GM19468 (cell line): ENCODE data around the gene ZSCAN5B.
"Not testable (repeated sequence)": the region's sequence is repeated elsewhere in the genome, so short reads cannot be mapped to it uniquely, and the experiment has no call there.

Experiments used
- ATAC-seq: cut with Tn5 transposase; IDR thresholded peaks from one replicate; pipeline ENCODE4 v1.9.1; 2021; ENCODE audit warnings: mild to moderate bottlenecking, moderate library complexity, moderate number of reproducible peaks; ENCODE audit not compliant: unreplicated experiment; ENCODE audit errors: extremely low read depth

The ZSCAN5B gene, protein sequence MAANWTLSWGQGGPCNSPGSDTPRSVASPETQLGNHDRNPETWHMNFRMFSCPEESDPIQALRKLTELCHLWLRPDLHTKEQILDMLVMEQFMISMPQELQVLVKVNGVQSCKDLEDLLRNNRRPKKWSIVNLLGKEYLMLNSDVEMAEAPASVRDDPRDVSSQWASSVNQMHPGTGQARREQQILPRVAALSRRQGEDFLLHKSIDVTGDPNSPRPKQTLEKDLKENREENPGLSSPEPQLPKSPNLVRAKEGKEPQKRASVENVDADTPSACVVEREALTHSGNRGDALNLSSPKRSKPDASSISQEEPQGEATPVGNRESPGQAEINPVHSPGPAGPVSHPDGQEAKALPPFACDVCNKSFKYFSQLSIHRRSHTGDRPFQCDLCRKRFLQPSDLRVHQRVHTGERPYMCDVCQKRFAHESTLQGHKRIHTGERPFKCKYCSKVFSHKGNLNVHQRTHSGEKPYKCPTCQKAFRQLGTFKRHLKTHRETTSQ

DNA sequence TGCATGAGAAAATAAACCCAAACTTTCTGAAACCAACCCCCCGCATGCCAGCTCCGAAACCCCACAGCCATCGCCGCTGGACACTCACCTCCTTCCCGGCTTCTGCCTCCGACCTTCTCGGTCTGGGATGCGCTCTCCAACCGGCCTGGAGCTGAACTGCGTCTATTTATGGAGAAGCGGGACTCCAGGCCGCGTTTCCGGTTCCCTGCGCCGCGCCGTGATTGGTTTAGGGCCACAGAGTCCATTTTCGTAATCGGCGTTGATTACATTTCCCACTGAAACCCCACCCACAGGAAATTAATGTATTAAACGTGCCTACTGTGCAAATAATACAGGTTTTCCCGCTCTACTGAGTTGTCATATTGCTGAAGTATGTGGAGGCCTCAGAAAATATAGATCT lies at the start of gene ZSCAN5B:
ZSCAN5B (minus strand) TSS at position 138 of the 400 bp plus-strand sequence. CDS start 4,731 bp downstream, outside the sequence.
- not testable (repeated sequence) for ATAC-seq

DNA sequence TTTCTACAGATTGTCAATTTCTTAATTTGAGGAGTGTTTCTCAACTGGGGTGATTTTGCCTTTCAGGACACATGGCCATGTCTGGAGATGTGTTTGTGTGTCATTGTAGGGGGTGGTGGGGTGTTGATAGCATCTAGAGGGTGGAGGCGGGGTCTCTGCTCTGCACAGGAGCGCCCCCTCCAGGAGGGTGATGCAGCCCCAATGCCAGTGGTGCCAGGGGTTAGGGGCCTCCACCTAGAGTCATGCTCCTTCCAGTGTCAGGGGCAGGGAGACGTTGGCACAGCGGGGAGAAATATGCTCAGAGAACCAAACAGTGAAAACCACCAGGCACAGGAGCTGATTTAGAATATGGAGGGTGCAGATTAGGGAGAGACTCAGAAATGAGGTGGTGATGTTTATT lies 48.2 kb upstream of the ZSCAN5B start:
- ATAC-seq: not testable (repeated sequence)

DNA sequence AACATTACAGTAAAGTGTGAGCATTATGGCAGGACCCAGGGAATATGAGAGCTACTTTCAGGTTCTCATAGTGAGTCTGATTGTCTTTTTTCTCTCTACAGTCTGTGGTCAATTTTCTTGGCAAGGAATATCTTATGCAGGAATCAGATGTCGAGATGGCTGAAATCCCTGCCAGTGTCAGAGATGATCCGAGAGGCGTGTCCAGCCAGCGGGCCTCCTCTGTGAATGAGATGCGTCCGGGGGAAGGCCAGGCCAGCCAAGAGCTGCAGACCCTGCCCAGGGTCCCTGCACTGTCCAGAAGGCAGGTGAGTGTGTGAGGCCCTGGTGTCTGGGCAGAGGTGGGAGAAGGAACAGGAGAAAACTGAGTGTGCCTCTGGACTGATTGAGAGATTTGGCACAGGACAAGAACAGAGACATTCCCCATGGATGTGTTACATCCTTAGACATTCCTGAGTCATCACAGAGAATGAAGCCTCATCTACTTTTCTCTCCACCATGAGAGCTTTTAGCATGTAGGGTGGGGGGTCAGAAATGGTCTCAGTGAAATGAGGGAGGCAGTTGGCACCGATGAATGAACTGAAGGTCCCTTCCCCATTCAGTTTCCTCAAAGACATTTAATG lies 47.6 kb upstream of the ZSCAN5B start:
- no peak for ATAC-seq

DNA sequence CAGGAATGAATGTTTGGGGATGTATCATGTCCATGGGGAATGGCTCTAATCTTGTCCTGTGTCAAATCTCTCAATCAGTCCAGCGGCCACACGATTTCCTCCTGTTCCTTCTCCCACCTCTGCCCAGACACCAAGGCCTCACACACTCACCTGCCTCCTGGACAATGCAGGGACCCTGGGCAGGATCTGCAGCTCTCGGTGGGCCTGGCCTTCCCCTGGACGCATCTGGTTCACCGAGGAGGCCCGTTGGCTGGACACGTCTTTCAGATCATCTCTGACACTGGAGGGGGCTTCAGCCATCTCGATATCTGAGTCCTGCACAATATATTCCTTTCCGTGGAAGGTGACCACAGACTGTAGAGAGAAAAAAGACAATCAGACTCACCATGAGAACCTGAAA lies 25.9 kb upstream of the ZSCAN5B start:
- no peak for ATAC-seq

DNA sequence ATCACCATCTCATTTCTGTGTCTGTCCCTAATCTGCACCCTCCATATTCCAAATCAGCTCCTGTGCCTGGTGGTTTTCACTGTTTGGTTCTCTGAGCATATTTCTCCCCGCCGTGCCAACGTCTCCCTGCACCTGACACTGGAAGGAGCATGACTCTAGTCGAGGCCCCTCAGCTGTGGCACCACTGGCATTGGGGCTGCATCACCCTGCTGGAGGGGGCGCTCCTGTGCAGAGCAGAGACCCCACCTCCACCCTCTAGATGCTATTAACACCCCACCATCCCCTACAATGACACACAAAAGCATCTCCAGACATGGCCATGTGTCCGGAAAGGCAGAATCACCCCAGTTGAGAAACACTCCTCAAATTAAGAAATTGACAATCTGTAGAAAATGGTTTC lies 25.3 kb upstream of the ZSCAN5B start:
- no peak for ATAC-seq

DNA sequence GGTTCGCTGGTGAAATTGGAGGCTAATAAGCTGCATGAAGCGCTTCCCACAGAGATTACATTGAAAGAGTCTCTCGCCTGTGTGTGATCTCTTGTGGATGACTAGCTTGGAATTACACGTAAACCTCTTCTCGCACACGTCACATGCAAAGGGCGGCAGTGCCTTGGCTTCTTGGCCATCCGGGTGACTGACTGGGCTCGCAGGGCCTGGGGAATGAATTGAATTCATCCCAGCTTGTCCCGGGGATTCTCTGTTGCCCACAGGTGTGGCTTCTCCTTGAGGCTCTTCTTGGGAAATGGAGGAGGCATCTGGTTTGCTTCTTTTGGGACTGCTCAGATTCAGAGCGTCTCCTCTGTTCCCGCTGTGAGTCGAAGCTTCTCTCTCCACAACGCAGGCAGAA lies 24.3 kb upstream of the ZSCAN5B start:
- no peak for ATAC-seq

DNA sequence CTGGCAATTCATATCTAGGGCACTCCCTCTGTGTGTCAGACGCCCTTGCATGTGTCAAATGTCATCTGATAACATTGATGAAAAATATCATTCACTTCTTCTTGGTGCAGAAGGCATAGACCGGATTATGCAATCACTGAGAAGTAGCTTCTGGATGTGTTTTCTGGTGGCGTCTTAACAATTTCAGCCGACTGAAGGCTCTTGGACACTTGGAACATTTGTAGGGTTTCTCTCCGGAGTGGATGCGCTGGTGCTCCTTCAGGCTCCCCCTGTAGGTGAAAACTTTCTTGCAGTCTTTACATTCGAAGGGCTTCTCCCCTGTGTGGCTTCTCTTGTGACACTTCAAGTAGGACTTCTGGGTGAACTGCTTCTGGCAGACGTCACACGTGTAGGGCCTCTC lies 23.9 kb upstream of the ZSCAN5B start:
- not testable (repeated sequence) for ATAC-seq

DNA sequence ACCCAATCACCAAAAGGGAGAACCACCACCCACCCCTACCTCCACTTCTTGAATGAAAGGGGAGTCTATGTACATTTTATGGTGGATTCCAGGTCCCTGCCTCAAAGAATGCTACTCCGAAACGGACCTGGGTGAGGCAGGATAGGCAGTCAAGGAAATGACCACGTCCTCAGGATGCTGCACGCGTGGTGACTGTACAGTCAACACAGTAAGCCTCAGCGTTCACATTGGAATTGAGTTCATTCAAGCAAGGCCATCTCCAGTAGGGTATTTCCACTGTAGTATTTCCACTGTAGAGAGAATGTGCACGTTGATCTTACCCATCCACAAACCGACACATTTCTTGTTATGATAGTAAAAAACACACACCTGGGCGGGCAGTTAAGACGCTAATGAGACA lies 21.4 kb upstream of the ZSCAN5B start:
- ATAC-seq: no peak

DNA sequence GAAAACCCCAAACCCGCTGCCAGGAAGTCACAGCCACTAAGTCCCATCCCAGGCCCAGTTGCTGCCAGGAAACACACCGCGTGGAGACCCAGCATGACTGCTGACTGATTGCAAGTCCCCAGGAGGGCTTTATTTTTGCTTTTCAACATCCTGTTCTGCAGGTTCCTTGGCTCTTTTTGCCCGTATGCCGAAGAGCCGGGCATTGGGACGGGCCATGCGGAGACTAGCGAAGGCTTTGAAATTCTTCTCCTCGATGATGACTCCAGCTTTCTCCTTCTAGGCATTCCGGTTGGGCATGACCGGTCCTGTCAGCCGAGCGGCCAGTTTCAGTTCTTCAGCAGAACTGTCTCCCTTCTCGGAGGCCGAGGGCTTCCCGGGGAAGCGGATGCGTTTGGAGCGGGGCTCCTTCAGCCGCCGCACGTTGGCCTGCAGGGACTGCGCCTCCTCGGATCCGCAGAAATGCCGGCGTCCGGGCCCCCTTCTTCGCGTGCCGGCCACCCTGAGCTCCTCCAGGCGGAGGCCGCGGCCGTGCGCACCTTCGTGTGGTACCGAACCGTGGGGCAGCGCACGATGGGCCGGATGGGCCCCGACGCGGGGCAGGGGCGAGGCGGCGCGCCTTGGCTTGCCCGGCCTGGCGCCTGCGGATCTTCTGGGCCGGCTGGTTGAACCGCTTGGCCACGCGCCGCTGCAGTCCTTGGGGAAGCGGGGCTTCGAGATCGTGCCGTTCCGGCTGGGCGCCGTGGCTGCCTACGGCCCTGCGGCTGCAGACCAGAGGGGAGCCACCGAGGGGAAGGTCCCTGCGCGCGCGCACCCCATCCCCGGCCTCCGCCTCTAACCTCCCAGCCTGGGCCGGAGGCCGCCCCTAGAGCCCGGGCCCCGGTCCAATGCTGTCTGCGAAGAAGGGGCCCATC lies 19.7 kb upstream of the ZSCAN5B start:
- no peak for ATAC-seq

DNA sequence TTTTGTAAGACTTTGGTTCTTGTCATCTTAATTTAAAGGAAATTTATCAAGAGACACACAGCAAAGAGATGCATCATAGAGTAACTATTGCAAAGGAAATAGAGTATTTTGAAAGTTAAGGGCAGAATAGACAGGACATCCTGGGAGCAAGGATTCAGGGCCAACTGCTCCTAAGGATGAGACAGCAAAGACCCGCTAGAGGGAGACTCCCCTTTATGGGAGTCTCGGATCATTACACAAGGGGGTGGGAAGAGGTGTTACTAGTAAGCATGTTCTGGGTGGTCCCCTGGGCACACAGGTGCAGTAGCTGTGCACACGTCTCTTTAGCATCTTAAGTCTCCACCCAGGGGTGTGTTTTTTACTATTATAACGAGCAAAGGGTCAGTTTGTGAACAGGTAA lies 14.1 kb upstream of the ZSCAN5B start:
- no peak for ATAC-seq

DNA sequence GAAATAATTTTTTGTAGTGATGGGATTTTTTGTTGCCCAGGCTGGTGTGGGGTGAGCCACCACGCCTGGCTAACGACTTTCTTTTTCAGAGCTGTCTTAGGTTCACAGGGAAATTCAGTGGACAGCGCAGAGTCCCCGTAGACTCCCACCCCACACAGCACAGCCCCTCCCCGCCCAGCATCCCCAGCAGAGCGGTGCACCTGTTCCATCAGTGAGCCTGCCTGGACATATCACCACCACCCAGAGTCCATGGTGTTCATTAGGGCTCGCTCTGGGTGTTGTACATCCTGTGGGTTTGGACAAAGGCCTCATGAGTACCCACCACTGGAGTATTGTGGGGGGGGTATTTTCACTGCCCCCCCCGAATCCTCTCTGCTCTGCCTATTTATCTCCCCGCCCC lies 12.5 kb upstream of the ZSCAN5B start:
- not testable (repeated sequence) for ATAC-seq

DNA sequence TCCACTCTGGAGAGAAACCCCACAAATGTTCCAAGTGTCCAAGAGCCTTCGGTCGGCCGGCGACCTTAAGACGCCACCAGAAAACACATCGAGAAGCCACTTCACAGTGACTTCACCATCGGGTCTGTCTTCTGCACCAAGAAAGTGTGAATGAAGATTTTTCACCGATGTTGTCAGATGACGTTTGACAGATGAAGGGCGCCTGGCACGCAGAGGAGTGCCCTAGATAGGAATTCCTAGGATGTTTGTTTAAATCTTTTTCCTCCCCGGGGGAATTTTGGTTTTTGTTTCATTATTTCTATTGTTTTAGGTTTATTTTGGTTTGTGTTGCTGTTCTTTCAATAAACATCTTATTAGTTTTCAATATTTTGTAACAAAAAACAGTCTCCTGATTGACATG lies 11.5 kb upstream of the ZSCAN5B start:
- no peak for ATAC-seq

DNA sequence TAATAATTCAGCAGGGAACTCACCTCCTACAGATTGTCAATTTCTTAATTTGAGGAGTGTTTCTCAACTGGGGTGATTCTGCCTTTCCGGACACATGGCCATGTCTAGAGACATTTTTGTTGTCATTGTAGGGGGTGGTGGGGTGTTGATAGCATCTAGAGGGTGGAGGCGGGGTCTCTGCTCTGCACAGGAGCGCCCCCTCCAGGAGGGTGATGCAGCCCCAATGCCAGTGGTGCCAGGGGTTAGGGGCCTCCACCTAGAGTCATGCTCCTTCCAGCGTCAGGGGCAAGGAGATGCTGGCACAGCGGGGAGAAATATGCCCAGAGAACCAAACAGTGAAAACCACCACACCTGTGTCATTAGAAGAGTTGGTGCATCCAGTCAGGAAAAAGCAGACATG lies 10.0 kb upstream of the ZSCAN5B start:
- not testable (repeated sequence) for ATAC-seq

DNA sequence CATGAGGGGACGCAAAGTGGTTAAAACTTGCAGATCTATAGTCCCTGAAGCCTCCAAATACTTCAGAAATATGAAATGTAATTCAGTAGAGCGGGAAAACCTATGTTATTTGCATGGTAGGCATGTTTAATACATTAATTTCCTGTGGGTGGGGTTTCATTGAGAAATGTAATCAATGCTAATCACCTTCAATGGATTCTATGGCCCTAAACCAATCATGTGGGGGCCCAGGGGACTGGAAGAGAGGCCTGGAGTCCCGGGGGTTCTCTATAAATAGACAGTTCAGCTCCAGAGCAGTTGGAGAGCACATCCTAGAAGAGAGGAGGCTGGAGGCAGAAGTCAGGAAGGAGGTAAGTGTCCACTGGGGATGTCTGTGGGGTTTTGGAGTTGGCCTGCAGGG lies 4.4 kb upstream of the ZSCAN5B start, which contains the start of gene ZSCAN5C:
ZSCAN5C (plus strand) TSS at position 301 of the 400 bp plus-strand sequence. CDS start 3,641 bp downstream, outside the sequence.
- ATAC-seq: no peak

DNA sequence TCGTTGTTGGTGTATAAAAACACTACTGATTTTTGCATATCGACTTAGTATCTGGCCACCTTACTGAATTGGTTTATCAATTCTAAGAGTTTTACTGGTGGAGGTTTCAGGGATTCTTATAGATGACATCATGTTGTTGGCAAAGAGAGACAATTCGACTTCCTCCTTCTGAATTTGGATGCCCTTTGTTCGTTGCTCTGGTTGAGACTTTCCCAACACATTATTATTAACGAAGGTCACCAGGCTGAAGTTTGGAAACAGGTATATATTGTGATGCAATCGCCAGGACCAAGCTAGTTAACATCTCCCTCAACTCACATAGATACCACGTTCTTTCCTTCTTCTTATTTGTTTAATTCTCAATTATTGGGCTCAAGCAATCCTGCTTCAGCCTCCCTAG lies 2.1 kb upstream of the ZSCAN5B start:
- no peak for ATAC-seq

DNA sequence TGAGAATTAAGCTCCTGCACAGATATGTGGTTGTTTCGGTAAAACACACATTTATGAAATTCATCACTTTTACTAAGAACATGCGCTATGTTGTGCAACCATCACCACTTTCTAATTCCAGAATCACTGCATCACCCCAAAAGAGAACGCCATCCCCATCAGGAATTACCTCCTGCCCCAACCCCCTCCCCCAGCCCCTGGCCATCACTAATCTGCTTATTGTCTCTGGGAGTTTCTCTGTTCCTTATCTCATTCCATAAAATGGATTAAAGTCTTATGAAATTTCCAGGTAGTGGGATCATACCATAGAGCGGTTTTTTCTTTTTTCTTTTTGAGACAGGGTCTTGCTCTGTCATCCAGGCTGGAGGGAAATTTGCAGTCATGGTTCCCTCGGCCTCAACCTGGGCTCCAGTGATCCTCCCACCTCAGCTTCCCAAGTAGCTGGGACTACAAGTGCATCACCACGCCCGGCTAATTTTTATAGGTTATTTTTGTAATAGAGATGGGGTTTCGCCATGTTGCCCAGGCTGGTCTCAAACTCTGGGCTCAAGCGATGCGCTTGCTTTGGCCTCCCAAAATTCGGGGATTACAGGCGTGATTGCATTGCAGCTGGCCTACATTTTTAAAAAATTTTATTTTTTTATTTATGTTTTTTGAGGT lies 3.5 kb downstream of the ZSCAN5B start:
- ATAC-seq: no peak

DNA sequence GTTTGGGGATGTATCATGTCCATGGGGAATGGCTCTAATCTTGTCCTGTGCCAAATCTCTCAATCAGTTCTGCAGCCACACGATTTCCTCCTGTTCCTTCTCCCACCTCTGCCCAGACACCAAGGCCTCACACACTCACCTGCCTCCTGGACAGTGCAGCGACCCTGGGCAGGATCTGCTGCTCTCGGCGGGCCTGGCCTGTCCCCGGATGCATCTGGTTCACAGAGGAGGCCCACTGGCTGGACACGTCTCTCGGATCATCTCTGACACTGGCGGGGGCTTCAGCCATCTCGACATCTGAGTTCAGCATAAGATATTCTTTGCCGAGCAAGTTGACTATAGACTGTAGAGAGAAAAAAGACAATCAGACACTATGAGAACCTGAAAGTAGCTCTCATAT lies 5.9 kb downstream of the ZSCAN5B start:
- no peak for ATAC-seq

DNA sequence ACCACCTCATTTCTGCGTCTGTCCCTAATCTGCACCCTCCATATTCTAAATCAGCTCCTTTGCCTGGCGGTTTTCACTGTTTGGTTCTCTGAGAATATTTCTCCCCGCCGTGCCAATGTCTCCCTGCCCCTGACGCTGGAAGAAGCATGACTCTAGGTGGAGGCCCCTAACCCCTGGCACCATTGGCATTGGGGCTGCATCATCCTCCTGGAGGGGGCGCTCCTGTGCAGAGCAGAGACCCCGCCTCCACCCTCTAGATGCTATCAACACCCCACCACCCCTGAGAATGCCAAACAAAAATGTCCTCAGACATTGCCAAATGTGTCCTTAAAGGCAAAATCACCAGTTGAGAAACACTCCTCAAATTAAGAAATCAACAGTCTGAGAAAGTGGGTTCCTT lies 6.5 kb downstream of the ZSCAN5B start:
- ATAC-seq: no peak

DNA sequence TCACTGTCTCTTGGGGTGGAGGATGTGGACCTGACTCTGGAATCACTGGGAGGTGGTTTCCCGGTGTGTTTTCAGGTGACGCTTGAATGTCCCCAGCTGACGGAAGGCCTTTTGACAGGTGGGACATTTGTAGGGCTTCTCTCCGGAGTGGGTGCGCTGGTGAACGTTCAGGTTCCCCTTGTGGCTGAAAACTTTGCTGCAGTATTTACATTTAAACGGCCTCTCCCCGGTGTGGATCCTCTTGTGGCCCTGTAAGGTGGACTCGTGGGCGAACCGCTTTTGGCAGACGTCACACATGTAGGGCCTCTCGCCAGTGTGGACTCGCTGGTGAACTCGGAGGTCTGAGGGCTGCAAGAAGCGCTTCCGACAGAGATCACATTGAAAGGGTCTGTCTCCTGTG lies 7.8 kb downstream of the ZSCAN5B start:
- ATAC-seq: no peak
